Measurements from ENCODE around the gene RAB7B.

The RAB7B gene

GRCh38 chr1:205950280-205950679 is 52.9 kb downstream of the RAB7B start:
- H3K4me3 ChIP-seq (ENCODE audit: low read depth, low read length) = no peak overlapping the region
- DNase-seq (ENCODE audit: low read depth) = peak; percentile 38
- in situ Hi-C loops (cut with HindIII; ENCODE audit: low sequenced_read_pairs) = no loop called here
- no peak for TF ChIP-seq CTCF (IDR thresholded peaks at IDR 0.05; ENCODE audit: low read depth, low read length, missing control alignments)

- TF ChIP-seq CTCF (IDR thresholded peaks at IDR 0.05; ENCODE audit: low read depth, low read length, missing control alignments) = no peak
These were observed 53.4 kb downstream of the RAB7B start for GRCh38 chr1:205949753-205950152.

GRCh38 chr1:205948886-205949285 is 54.3 kb downstream of the RAB7B start:
- no peak for TF ChIP-seq CTCF (IDR thresholded peaks at IDR 0.05; ENCODE audit: low read depth, low read length, missing control alignments)
- in situ Hi-C loops (cut with HindIII; ENCODE audit: low sequenced_read_pairs) = no loop called here
- no peak overlapping the region for H3K4me3 ChIP-seq (ENCODE audit: low read depth, low read length)
- DNase-seq (ENCODE audit: low read depth) = no peak

More at GRCh38 chr1:205949753-205950152, 53.4 kb downstream of the RAB7B start:
- in situ Hi-C loops (cut with HindIII; ENCODE audit: low sequenced_read_pairs) = no loop called here
- no peak overlapping the region for H3K4me3 ChIP-seq (ENCODE audit: low read depth, low read length)
- no peak for DNase-seq (ENCODE audit: low read depth)

GRCh38 chr1:205948039-205948438 is 55.2 kb downstream of the RAB7B start:
- DNase-seq (ENCODE audit: low read depth) = no peak
- no peak overlapping the region for H3K4me3 ChIP-seq (ENCODE audit: low read depth, low read length)
- TF ChIP-seq CTCF (IDR thresholded peaks at IDR 0.05; ENCODE audit: low read depth, low read length, missing control alignments) = no peak
- in situ Hi-C loops (cut with HindIII; ENCODE audit: low sequenced_read_pairs) = no loop called here

- in situ Hi-C loops (cut with HindIII; ENCODE audit: low sequenced_read_pairs) = no loop called here
These were observed 56.2 kb downstream of the RAB7B start for GRCh38 chr1:205947024-205947423.

GRCh38 chr1:205945069-205945468 is 58.1 kb downstream of the RAB7B start:
- in situ Hi-C loops (cut with HindIII; ENCODE audit: low sequenced_read_pairs) = no loop called here
- no peak for DNase-seq (ENCODE audit: low read depth)
- no peak overlapping the region for H3K4me3 ChIP-seq (ENCODE audit: low read depth, low read length)
- no peak for TF ChIP-seq CTCF (IDR thresholded peaks at IDR 0.05; ENCODE audit: low read depth, low read length, missing control alignments)

More at GRCh38 chr1:205947024-205947423, 56.2 kb downstream of the RAB7B start:
- no peak for TF ChIP-seq CTCF (IDR thresholded peaks at IDR 0.05; ENCODE audit: low read depth, low read length, missing control alignments)
- DNase-seq (ENCODE audit: low read depth) = no peak
- H3K4me3 ChIP-seq (ENCODE audit: low read depth, low read length) = no peak overlapping the region

- no peak for DNase-seq (ENCODE audit: low read depth)
- in situ Hi-C loops (cut with HindIII; ENCODE audit: low sequenced_read_pairs) = no loop called here
- TF ChIP-seq CTCF (IDR thresholded peaks at IDR 0.05; ENCODE audit: low read depth, low read length, missing control alignments) = no peak
- H3K4me3 ChIP-seq (ENCODE audit: low read depth, low read length) = no peak overlapping the region
These were observed 58.7 kb downstream of the RAB7B start for GRCh38 chr1:205944525-205944924.
